DMS153 treated with DMSO at 0.1 percent for 48 hours (cell line): ENCODE results near the gene CCDC8.

Experiments
- DNase-seq: peaks from one replicate; lab custom pipeline; 2025; ENCODE audit not compliant: unreplicated experiment; lab: John Stamatoyannopoulos, UW

The CCDC8 gene

DNA sequence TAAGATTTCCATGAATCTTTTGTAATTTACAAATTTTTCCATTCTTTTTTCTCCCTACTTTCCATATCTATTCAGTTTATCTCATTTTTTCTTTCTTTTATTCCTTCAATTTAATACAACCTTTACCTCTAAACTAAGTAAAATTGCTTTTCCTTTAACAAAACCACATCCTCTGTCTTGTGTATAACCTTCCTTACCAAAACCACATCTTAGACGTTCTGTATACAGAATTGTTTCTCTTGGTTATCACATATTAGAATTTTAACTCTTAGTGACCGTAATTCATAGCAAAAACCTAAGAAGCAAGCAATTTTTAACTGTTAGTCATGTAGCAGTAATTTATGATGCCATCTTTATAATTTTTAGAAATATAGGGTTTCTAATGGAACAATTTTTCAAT is 51.4 kb downstream of the CCDC8 start:
- no peak for DNase-seq
